GM21423 (cell line): ENCODE measurements around the gene ATP11A.

Experiments used
- ATAC-seq: cut with Tn5 transposase; IDR thresholded peaks from one replicate; pipeline ENCODE4 v1.9.1; 2021; ENCODE audit warnings: mild to moderate bottlenecking, moderate library complexity; ENCODE audit not compliant: unreplicated experiment

Gene ATP11A

GRCh38 chr13:112888238-112889111 is 198.6 kb downstream of the ATP11A start:
- no peak for ATAC-seq

GRCh38 chr13:112889351-112890290 is 199.8 kb downstream of the ATP11A start:
- ATAC-seq = no peak

- no peak for ATAC-seq
Measured at GRCh38 chr13:112890316-112891145, 200.7 kb downstream of the ATP11A start.

- ATAC-seq = no peak
Measured at GRCh38 chr13:112891477-112892401, 201.9 kb downstream of the ATP11A start.

- no peak for ATAC-seq
Measured at GRCh38 chr13:112892426-112893206, 202.8 kb downstream of the ATP11A start.

GRCh38 chr13:112893207-112893569 is 203.3 kb downstream of the ATP11A start:
- no peak for ATAC-seq

- peak; percentile 51 for ATAC-seq
Measured at GRCh38 chr13:112893570-112894422, 204.0 kb downstream of the ATP11A start.

- ATAC-seq = no peak
Measured at GRCh38 chr13:112894423-112894672, 204.5 kb downstream of the ATP11A start.

- ATAC-seq = peak; percentile 31
Measured at GRCh38 chr13:112894673-112895481, 205.0 kb downstream of the ATP11A start.

GRCh38 chr13:112895521-112896465 is 206.0 kb downstream of the ATP11A start:
- ATAC-seq = no peak

GRCh38 chr13:112896736-112897602 is 207.1 kb downstream of the ATP11A start:
- no peak for ATAC-seq

- ATAC-seq = no peak
Measured at GRCh38 chr13:112897603-112897955, 207.7 kb downstream of the ATP11A start.

- no peak for ATAC-seq
Measured at GRCh38 chr13:112897956-112898620, 208.2 kb downstream of the ATP11A start.

GRCh38 chr13:112898621-112899280 is 208.9 kb downstream of the ATP11A start:
- ATAC-seq = no peak
